CD14-positive monocyte (primary cell): ENCODE measurements around the gene IKBKE. TPM values are rescaled to one million over a fixed set of nuclear protein-coding genes. Genes with fewer than 3 reads are reported as not detected.

Experiments used
- DNase-seq, 3 donors: peaks; one replicate each; pipeline ENCODE4 v3.0.0-alpha.2; 2011 to 2022
- H2AFZ ChIP-seq: 2 replicates; pipeline ENCODE4 v1.6.0; 2012; ENCODE audit warnings: mild to moderate bottlenecking, low read depth, low read length, inconsistent platforms; ENCODE audit not compliant: insufficient read depth, poor library complexity, severe bottlenecking
- H3K27ac ChIP-seq, 2 donors: 1 replicate in 1 of 2; 2 replicates in 1 of 2; pipeline ENCODE4 v1.5.1; 2012 to 2013; ENCODE audit warnings: low read length in 2 of 2, control low read depth in 1 of 2, inconsistent platforms in 1 of 2, low read depth in 1 of 2, mild to moderate bottlenecking in 1 of 2
- H3K27me3 ChIP-seq, 2 donors: one replicate each; pipeline versions ENCODE4 v1.6.0 to v1.6.1; 2011 to 2013; ENCODE audit warnings: low read length in 2 of 2; ENCODE audit not compliant: control insufficient read depth in 2 of 2, insufficient read depth in 2 of 2
- H3K36me3 ChIP-seq, 2 donors: replicated peaks in 1 of 2; 1 replicate in 1 of 2; 2 replicates in 1 of 2; pipeline versions ENCODE4 v1.5.1 to v1.6.1; 2012 to 2013; ENCODE audit warnings: low read length in 2 of 2, control low read depth in 1 of 2, inconsistent platforms in 1 of 2, mild to moderate bottlenecking in 1 of 2; ENCODE audit not compliant: insufficient read depth in 2 of 2, control insufficient read depth in 1 of 2
- H3K4me1 ChIP-seq, 2 donors: 1 replicate in 1 of 2; 2 replicates in 1 of 2; pipeline versions ENCODE4 v1.5.1 to v1.6.1; 2012 to 2013; ENCODE audit warnings: low read length in 2 of 2, control low read depth in 1 of 2, inconsistent platforms in 1 of 2, mild to moderate bottlenecking in 1 of 2, moderate library complexity in 1 of 2; ENCODE audit not compliant: insufficient read depth in 2 of 2, control insufficient read depth in 1 of 2
- H3K4me2 ChIP-seq: replicated peaks from 2 replicates; pipeline ENCODE3; 2012; ENCODE audit warnings: low read length, moderate library complexity, mild to moderate bottlenecking; ENCODE audit not compliant: poor library complexity, severe bottlenecking; ENCODE audit errors: extremely low read depth
- H3K4me3 ChIP-seq, 3 experiments: fragments of 200-600 bp in 1 of 3; sonication (generic) in 1 of 3; replicated peaks in 1 of 3; 1 replicate in 2 of 3; 2 replicates in 1 of 3; pipeline ENCODE4 v1.5.1; 2011 to 2013; ENCODE audit warnings: low read length in 3 of 3, mild to moderate bottlenecking in 3 of 3, control low read depth in 2 of 3, low read depth in 2 of 3, inconsistent platforms in 1 of 3, moderate library complexity in 1 of 3
- H3K79me2 ChIP-seq: 2 replicates; pipeline ENCODE4 v1.6.0; 2012; ENCODE audit warnings: mild to moderate bottlenecking, control low read depth, inconsistent platforms, low read length, moderate library complexity; ENCODE audit not compliant: insufficient read depth
- H3K9ac ChIP-seq: 2 replicates; pipeline ENCODE4 v1.6.0; 2017; ENCODE audit warnings: low read length, mild to moderate bottlenecking; ENCODE audit not compliant: insufficient read depth, poor library complexity, severe bottlenecking
- H3K9me3 ChIP-seq, 2 donors: replicated peaks in 1 of 2; 1 replicate in 1 of 2; 2 replicates in 1 of 2; pipeline versions ENCODE4 v1.5.1 to v1.6.1; 2012 to 2013; ENCODE audit warnings: low read length in 2 of 2, control low read depth in 1 of 2; ENCODE audit not compliant: control insufficient read depth in 1 of 2, insufficient read depth in 1 of 2
- H4K20me1 ChIP-seq: 2 replicates; pipeline ENCODE4 v1.6.0; 2012; ENCODE audit warnings: mild to moderate bottlenecking, low read length, control low read depth, moderate library complexity; ENCODE audit not compliant: insufficient read depth
- H3K27ac Mint-ChIP-seq, 7 donors: one replicate each; pipeline ENCODE4 v1.8.0; 2020; ENCODE audit warnings: mild to moderate bottlenecking in 7 of 7, mixed read lengths in 7 of 7, moderate library complexity in 6 of 7, inconsistent platforms in 2 of 7
- H3K27me3 Mint-ChIP-seq, 3 donors: one replicate each; pipeline ENCODE4 v1.8.0; 2021 to 2022; ENCODE audit warnings: low read depth in 3 of 3, mild to moderate bottlenecking in 3 of 3, mixed read lengths in 3 of 3, moderate library complexity in 3 of 3, inconsistent platforms in 1 of 3
- H3K36me3 Mint-ChIP-seq, 2 donors: one replicate each; pipeline ENCODE4 v1.8.0; 2020; ENCODE audit warnings: mixed read lengths in 2 of 2, inconsistent platforms in 1 of 2, mild to moderate bottlenecking in 1 of 2
- H3K4me1 Mint-ChIP-seq: one replicate; pipeline ENCODE4 v1.8.0; 2020; ENCODE audit warnings: mild to moderate bottlenecking, mixed read lengths
- H3K4me3 Mint-ChIP-seq, 2 donors: one replicate each; pipeline ENCODE4 v1.8.0; 2020; ENCODE audit warnings: mild to moderate bottlenecking in 2 of 2, mixed read lengths in 2 of 2, moderate library complexity in 1 of 2
- H3K9me3 Mint-ChIP-seq, 7 donors: one replicate each; pipeline ENCODE4 v1.8.0; 2020 to 2022; ENCODE audit warnings: mixed read lengths in 7 of 7, mild to moderate bottlenecking in 6 of 7, moderate library complexity in 6 of 7, inconsistent platforms in 2 of 7
- CTCF ChIP-seq: fragments of 200-600 bp; IDR thresholded peaks from one replicate; pipeline ENCODE4 v1.8.0; 2022; ENCODE audit warnings: antibody characterized with exemption, mild to moderate bottlenecking
- WGBS: methylation state at CpG from one replicate; pipeline ENCODE4 v1.1.5; 2013; ENCODE audit warnings: missing lambda C conversion rate; ENCODE audit not compliant: insufficient coverage; 5-methylcytosine and 5-hydroxymethylcytosine counted together
- intact Hi-C, 2 donors: fragments of 100-400 bp; cut with micrococcal nuclease; formaldehyde crosslinking; loops; one replicate each; pipeline versions ENCODE4 v1.15.0 to v1.15.1; 2023
- polyA plus RNA-seq, 3 donors: library from polyadenylated mRNA; depleted of rRNA in 1 of 3; unstranded in 2 of 3; stranded (reverse) in 1 of 3; fragments of 300-500 nt in 2 of 3; fragments of >200 nt in 1 of 3; fragmentation: Illumina TruSeq in 2 of 3; gene quantifications; 1 replicate in 2 of 3; 2 replicates in 1 of 3; pipeline ENCODE4 v1.2.3, GENCODE V29; 2012 to 2021

Gene IKBKE
- polyA plus RNA-seq, 3 donors, result 35.6 to 40.7 (median 37.6) TPM

- H4K20me1 ChIP-seq, result peaks cover 44% of the 10 kb centered on the region
- no peak overlapping the region for H3K4me3 Mint-ChIP-seq
These were observed 7.5 kb downstream of the IKBKE start for GRCh38 chr1:206477581-206478380.

GRCh38 chr1:206478746-206479145, 8.5 kb downstream of the IKBKE start:
- no peak for DNase-seq
- Histone ChIP-seq H3K79me2 (no peaks in the 10 kb centered on the region), H3K36me3 (peaks cover 94 to 98% of the 10 kb centered on the region in 2 donors), H3K4me2 (no peak overlapping the region), H3K27me3 (no peaks in the 10 kb centered on the region), H3K4me3 (no peak overlapping the region), H3K9me3 (no peaks in the 10 kb centered on the region), H3K4me1 (no peaks in the 10 kb centered on the region), H4K20me1 (peaks cover 38% of the 10 kb centered on the region), H2AFZ (no peak overlapping the region), H3K9ac (no peak overlapping the region), H3K27ac (no peak overlapping the region)
- H3K4me3 Mint-ChIP-seq, result no peak overlapping the region
- H3K4me1 Mint-ChIP-seq, result peaks cover 3% of the 10 kb centered on the region
- TF ChIP-seq CTCF, result no peak
- intact Hi-C loops, result loop anchor here in 1 of 2 donors (5.0 kb wide), 1 partner anchor 109 kb away; no protein-coding TSS in a partner anchor
- H3K27ac Mint-ChIP-seq, result no peak overlapping the region
- H3K36me3 Mint-ChIP-seq, result peaks cover 85 to 97% of the 10 kb centered on the region in 2 donors
- peaks cover 0 to 2% (median 0%) of the 10 kb centered on the region in 3 donors for H3K27me3 Mint-ChIP-seq
- no peaks in the 10 kb centered on the region for H3K9me3 Mint-ChIP-seq
- WGBS, result 97% methylated on average over 10 of the region's 11 CpGs

More at GRCh38 chr1:206477581-206478380, 7.5 kb downstream of the IKBKE start:
- Histone ChIP-seq H3K36me3 (peaks cover 85 to 88% of the 10 kb centered on the region in 2 donors), H2AFZ (no peak overlapping the region), H3K4me3 (no peak overlapping the region), H3K27me3 (no peaks in the 10 kb centered on the region), H3K9me3 (no peaks in the 10 kb centered on the region), H3K27ac (no peak overlapping the region), H3K4me1 (peaks cover 8% of the 10 kb centered on the region in 2 donors), H3K4me2 (no peak overlapping the region), H3K79me2 (peaks cover 7% of the 10 kb centered on the region), H3K9ac (no peak overlapping the region)
- WGBS, result 91% methylated on average over 14 of the region's 21 CpGs
- DNase-seq, result no peak
- intact Hi-C loops, result loop anchor here in 1 of 2 donors (5.0 kb wide), 1 partner anchor 110 kb away; no protein-coding TSS in a partner anchor
- Mint-ChIP-seq H3K9me3 (no peaks in the 10 kb centered on the region), H3K27ac (peak overlapping the region in 4 of 7 donors; percentile 37 to 69 (median 62)), H3K36me3 (peaks cover 83 to 96% of the 10 kb centered on the region in 2 donors), H3K4me1 (peaks cover 11% of the 10 kb centered on the region), H3K27me3 (peaks cover 0 to 3% (median 2%) of the 10 kb centered on the region in 3 donors)
- no peak for TF ChIP-seq CTCF
